Measurements from ENCODE around the gene DNAJC6.

The DNAJC6 gene

DNA sequence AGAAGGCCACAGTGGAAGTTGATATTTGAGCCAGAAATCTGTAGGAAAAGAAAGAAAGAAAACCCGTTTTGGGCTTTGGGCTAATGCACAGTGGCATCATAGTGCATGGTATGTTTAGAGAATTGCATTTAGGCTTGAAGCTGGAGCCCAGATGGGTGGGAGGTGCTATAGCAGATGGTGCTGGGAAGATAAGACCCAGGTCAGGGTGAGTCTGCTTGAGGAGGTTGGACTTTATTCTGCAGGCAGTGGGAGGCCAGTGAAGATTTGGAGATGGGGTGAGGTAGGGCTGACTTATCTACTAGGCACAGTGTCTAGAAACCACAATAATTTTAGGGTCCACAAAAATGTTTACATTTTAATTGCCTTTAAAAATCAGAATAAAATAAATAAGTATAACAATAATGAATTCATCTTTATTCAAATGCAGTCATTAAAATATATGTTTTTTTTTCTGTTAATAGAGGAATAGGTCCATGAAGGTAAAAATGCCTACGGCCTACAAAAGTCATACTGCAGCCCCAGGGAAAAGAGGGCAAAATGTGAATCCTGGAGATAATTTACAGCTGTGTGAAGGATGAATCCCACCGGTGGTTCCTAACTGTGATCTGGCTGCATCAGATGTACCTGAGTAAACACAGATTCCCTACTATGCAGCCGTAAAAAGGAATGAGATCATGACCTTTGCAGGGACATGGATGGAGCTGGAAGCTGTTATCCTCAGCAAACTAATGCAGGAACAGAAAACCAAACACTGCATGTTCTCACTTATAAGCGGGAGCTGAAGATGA, 8.7 kb downstream of the DNAJC6 start:
- no peak for DNase-seq (ENCODE audit: low spot score)
- TF ChIP-seq CTCF (IDR thresholded peaks at IDR 0.05) = no peak
- no peak overlapping the region for H3K27ac ChIP-seq
- no peak overlapping the region for H3K4me3 ChIP-seq

DNA sequence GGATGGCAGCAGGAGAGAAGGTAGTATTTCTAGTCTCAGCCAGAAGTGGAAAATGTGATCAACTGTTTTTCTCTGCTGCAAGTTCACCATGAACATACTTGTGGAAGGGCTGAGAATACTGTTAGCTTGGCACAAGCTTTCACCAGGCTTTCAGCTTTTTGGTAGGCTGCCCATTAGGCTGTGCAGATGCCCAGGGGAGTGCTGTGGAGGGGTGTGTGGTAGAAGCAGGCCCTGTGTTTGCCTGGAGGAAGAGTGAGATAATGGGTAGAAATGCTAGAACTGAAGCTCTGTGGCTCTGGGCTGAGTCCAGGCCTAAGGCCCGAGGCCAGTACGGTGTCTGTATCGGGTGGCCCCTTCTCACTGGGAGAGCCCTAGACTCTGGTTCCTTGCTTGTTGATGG, 9.8 kb downstream of the DNAJC6 start:
- Histone ChIP-seq H3K27ac (no peak overlapping the region), H3K4me3 (no peak overlapping the region)
- no peak for DNase-seq (ENCODE audit: low spot score)
- no peak for TF ChIP-seq CTCF (IDR thresholded peaks at IDR 0.05)

DNA sequence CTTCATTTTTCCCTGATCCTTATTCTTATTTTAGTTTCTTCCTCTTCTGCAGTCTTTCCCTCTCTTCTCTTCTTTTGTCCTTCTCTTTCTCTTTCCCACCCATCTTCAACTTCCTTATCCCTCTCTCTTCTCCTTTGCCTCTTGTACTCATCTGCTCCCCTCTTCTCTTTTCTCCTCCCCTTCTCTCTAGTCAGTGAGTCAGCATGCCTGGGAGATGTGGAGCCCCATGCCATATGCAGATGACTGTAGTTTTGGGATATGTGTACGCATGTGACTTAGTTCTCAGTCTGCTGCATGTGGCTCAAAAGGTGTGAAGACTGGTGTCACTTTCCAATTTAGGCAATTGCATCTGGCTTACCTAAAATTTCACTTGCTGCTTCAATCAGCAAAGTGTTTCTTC, 10.4 kb downstream of the DNAJC6 start:
- Histone ChIP-seq H3K4me3 (no peak overlapping the region), H3K27ac (no peak overlapping the region)
- DNase-seq (ENCODE audit: low spot score) = no peak
- TF ChIP-seq CTCF (IDR thresholded peaks at IDR 0.05) = no peak

- no peak for TF ChIP-seq CTCF (IDR thresholded peaks at IDR 0.05)
Observed at GRCh38 chr1:65321879-65322278, 12.5 kb downstream of the DNAJC6 start.

DNA sequence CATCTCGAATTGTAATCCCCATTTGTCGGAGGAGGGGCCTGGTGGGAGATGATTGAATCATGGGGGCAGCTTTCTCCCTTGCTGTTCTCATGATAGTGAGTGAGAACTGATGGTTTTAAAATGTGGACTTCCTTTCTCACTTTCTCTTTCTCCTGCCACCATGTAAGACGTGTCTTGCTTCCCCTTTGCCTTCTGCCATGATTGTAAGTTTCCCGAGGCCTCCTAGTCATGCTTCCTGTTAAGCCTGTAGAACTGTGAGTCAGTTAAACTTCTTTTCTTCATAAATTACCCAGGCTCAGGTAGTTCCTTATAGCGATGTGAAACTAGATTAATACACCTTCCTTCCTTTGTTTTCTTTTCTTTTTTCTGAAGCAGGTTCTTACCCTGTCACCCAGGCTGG, 13.9 kb downstream of the DNAJC6 start:
- H3K4me3 ChIP-seq = no peak overlapping the region
- no peak overlapping the region for H3K27ac ChIP-seq
- no peak for DNase-seq (ENCODE audit: low spot score)
- TF ChIP-seq CTCF (IDR thresholded peaks at IDR 0.05) = no peak

More at GRCh38 chr1:65321879-65322278, 12.5 kb downstream of the DNAJC6 start:
- no peak for DNase-seq (ENCODE audit: low spot score)
- H3K27ac ChIP-seq = no peak overlapping the region
- H3K4me3 ChIP-seq = no peak overlapping the region

- Histone ChIP-seq H3K4me3 (no peak overlapping the region), H3K27ac (no peak overlapping the region)
- DNase-seq (ENCODE audit: low spot score) = no peak
- TF ChIP-seq CTCF (IDR thresholded peaks at IDR 0.05) = no peak
Observed at GRCh38 chr1:65330021-65330420, 20.7 kb downstream of the DNAJC6 start.

GRCh38 chr1:65330822-65331221, 21.5 kb downstream of the DNAJC6 start:
- Histone ChIP-seq H3K4me3 (no peak overlapping the region), H3K27ac (no peak overlapping the region)
- TF ChIP-seq CTCF (IDR thresholded peaks at IDR 0.05) = no peak
- no peak for DNase-seq (ENCODE audit: low spot score)
